Activated naive CD4-positive, alpha-beta T cell treated with Interleukin-2 at 50 U/mL for 16 hours (primary cell): ENCODE measurements around the gene SPESP1.
A peak's percentile ranks its signal among the peaks of the same experiment; 100 is the strongest.
"Not testable (repeated sequence)": the region's sequence is repeated elsewhere in the genome, so short reads cannot be mapped to it uniquely, and the experiment has no call there.

Experiments used
- DNase-seq: peaks from one replicate; pipeline ENCODE4 v3.0.0-alpha.2; 2020

SPESP1 gene

DNA sequence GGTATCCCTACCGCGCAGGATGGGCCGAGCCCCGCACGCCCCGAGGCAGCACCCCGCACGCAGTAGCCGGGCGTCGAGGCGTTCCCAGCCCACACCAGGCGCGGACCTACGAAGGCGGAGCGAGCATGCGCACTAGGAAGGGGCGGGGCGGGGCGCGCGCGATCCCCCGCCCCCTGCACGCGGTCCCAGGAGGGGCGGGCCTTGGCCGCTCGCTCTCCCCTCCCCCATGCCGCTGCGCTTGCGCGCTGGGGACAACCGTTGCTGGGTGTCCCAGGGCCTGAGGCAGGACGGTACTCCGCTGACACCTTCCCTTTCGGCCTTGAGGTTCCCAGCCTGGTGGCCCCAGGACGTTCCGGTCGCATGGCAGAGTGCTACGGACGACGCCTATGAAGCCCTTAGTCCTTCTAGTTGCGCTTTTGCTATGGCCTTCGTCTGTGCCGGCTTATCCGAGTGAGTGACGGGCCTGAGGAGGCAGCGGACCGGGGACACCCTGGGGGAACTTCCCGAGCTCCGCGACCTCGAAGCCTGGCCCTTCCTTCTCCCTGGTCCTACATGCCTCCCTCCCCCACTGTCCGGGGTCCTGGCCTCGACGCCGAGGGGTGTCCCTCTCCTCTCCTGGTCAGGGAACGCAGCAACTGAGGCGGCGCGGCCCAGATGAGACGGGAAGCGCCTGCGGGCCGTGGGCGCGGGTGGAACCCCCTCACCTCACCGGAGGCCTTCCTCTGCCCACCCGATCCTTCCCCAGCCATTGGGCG is at the start of gene SPESP1:
TSS of gene SPESP1 (plus strand) at position 258 of the 755 bp plus-strand sequence. CDS start at position 387, 129 bp downstream.
- peak; percentile 44 for DNase-seq

DNA sequence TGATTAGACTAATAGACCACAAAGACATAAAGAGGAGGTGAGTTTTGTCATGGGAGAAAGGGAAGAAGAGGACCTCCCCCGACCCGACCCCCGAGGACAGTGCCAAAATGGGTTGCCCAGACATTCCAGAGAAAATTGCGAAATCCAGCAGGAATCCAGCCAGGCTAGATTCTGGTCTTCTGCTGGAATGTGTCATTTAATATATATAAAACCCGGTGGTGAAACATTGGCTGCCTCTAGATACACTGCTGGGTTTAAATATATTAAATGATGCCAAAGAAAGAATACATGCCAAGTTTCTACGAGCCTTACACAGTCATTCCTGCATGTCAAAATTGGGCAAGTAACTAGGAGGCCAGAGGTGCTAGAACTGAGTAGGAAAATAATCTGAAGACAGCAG is 45.3 kb upstream of the SPESP1 start:
- DNase-seq = no peak

DNA sequence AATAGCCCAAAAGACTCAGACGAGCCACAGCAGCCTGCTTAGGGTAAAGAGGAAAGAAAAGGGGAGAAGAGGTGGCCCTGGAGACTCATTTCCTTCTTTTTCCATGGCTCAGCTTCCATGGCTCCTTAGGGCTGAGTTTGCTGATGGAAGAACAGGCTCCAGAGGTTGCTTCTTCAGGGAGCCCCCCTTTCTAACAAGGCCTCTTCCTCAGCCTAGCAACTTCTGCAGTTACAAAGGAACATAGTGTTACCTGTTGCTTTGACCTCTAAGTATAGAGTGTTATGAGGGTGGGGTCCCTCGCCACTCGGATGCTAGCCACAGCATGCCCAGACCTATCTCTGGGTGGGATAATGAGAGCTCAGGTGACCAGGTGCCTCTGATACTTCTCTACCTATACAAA is 43.2 kb upstream of the SPESP1 start:
- DNase-seq = no peak

DNA sequence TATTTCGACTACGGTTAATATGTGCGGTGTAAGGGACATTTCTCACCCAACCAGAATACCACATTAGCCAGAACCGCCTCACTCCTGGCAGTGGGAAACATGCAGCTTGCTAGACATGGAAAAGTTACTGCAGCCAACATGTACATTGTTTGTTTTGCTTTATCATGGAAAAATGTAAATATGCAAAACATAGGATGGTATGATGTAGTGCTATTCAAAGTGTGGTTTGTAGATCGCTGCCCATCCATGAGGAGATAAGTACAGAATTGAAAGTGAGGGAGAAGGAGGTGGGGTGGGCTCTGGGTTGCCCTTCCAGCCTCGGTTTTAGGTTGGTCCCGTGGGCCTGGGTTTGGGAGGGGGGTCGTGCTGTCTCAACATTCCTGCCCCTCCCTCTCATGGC is 42.5 kb upstream of the SPESP1 start:
- DNase-seq = no peak

DNA sequence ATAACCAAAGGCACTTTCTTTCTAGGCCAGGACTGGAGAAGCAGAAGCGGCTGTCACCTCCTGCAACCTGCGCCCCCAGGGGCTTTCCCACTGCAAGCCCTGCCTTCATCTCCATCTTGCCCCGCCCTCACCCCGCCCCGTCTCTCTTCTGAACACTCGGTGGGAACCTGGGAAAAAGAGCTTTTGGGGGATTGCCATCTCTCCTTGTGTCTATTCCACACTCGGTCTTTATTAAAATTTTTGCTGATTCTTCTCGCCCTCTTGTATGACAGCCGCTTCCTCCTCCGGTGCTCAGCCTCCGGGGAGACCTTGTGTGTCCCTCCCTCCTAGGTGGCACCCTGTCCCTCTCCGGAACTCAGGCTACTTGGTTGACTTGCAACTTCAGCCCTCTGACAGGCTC is 41.9 kb upstream of the SPESP1 start:
- no peak for DNase-seq

DNA sequence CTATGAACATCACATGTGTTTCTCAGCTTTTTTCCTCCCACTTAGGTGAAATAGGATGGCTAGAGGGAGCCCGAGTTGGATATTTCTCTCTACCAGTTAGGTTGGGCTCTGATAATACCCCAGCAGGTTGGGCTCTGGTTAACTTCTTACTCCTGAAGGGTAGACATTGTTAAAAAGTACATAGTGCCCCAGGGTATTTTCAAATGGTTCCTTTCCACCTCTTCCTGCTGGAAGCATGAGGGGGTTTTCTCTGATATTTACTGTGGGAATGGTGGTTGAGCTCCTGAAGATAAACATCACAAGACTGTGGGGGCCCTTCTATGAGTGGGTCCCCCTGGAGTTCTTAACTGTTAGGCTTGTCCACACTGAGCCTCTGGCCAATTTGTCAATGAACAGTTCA is 36.1 kb upstream of the SPESP1 start:
- DNase-seq = no peak

DNA sequence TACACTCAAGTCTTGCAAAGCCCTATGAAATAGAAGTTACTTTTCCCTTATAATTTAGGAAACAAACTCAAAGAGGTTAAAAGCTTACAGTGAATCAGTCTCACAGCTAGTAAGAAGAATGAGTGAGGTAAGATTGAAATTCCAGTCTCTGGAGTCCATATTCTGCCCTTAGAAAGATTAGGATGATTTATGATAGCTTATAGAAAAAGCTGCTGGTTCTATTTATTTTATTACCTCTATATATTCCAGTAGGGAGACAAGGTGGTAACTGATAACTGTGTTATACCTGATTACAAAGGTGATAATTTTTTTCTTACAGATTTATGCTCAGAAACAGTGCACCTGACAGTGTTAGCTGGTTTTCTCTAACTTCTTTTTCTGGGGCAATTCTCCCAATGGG is 34.1 kb upstream of the SPESP1 start:
- DNase-seq = no peak

DNA sequence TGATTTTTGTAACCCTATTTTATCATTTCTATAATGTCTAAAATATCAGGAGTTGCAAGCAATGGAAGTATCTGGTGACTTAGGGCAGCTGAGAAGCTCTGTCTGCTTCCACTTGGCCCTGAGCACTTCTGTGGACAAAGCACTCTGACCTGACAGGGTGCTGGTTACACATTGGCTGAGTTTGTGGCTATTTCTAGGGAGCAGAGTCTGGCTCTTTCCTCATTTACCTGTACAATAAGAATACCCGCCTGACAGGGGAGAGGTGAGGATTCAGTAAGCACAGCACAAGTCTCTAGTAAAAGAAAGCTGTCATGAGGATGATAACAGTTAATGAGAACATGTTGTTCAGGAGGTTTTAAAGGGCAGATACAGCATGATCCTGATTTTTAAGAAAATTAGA is 33.3 kb upstream of the SPESP1 start:
- DNase-seq = no peak

DNA sequence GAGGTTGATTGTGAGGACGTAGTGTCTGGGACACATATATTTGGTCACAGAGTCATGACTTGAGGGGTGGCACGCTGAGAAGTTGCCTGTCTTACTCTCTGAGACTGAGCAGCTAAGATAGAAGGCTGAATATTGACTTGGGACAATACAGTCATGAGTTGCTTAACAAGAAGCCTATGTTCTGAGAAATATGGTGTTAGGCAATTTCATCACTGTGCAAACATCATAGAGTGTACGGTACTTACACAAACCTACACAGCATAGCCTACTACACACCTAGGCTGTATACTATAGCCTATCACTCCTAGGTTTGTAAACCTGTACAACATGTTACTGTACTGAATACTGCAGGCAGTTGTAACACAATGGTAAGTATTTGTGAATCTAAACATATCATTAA is 30.3 kb upstream of the SPESP1 start:
- DNase-seq = no peak

DNA sequence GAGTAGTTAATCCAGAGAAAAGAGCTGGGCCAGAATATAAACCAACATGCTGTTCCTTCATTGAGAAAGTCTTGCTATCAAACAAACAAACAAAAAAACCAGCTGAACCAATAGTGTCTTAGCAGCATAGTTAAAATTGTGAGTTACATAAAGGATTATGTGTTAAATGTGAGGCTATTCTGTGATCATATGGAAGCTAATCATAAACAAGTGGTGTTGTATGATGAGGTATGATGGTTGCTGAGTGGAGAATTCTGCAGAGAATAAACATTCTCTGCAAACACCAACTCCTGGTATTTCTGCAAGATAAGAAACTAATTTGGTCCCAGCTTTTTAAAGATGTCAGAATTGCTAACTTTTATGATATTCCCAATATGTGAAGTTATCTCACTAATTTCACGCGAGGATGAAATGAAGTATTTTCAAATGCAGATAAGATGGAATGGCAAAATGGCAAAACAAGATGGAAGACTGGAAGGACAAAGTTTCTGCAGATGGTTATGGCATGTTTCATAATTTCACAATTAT is 22.9 kb upstream of the SPESP1 start:
- no peak for DNase-seq

DNA sequence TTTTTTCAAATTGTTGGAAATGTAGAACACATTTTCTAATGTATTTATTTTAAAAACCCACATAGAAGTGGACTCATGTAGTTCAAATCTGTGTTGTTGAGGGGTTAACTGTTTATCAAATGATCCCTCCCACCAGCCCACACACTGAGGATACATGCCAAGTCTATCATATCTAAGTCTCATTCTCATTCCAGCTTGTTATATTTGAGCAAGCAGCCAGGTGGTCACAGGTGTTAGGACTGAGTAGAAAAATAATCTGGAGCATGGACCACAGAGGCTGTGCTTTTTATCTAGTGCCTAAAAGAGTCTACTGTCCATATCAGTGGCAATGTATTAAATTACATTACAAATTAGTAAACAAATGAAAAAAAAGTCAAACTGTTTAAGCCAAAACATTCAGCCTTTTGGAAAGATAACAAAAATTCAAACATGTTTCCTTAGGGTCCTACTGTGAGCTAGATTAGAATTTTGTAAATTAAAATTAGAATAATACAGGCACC is 20.7 kb upstream of the SPESP1 start:
- DNase-seq = no peak

DNA sequence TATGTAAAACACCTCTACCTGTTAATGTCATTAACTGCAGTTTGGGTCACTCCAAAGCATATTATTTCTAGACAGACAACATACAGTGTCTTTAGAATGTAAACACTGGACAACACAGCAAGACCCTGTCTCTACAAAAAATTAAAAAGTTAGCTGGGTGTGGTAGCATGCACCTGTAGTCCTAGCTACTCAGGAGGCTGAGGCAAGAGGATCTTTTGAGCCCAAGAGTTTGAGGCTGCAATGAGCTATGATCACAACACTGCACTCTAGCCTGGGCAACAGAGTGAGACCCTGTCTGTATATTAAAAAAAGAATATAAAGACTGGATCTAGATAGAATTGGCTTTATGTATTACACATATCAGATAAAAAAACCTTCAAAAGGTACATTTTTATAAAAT is 20.0 kb upstream of the SPESP1 start:
- DNase-seq = no peak

DNA sequence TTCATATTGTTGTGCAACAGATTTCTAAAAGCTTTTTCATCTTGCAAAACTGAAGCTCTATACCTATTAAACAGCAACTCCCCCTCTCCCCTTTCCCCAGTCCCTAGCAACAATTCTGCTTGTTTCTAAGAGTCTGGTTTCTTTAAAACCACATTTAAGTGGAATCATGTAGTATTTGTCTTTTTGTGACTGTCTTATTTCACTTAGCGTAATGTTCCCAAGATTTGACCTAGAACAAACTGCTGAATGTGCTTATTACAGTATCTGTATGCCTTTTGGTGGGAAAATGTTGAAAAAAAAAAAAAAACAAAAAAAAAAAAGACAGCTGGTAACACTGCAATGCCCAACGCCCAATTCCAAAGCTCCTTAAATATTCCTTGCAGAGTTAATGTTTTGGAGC is 19.5 kb upstream of the SPESP1 start:
- no peak for DNase-seq

DNA sequence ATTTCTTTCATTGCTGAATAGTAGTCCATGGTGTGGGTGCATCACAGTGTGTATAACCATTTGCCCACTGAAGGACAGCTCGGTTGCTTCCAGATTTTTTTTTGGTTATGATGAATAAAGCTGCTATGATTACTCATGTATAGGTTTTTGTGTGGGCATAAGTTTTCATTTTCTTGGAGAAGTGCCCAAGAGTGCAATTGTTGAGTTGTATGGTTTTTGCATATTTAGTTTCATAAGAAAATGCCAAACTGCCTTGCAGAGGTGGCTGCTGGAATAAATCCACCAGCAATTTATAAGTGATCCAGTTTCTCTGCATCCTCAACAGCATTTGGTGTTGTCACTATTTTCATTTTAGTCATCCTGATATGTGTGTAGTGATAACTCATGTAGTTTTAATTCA is 8.4 kb upstream of the SPESP1 start:
- no peak for DNase-seq

DNA sequence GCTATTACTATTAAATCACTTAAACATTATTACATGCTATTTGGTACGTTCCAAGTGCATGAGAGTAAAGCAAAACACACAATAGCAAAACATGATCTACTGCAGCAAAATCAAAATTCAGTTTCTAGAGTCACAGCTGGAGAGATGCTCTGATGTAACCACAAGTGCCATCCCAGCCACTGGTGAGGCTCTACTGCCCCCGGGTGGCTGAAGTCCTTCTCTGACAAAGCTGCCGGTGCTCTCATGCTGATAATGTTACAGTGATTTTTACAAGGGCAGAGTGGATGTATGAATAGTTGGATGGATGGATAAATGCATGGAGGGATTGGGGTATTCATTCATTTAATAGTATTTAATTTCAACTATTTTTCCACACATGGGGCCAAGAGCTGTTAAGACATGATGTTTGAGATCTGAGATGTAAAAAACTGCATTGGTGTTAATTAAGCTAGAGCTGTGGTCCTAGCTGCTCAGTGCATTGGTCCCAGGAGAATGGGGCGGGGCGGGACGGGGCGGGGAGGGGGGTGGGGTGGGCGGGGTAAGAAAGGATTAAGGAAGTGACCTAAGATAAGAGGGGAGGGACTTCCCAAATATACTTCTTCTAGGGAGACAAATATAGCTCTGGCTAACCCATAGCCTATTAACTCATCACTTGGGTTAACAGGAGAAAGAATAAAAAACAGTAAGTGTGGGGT is 5.3 kb upstream of the SPESP1 start:
- peak; percentile 57 for DNase-seq

DNA sequence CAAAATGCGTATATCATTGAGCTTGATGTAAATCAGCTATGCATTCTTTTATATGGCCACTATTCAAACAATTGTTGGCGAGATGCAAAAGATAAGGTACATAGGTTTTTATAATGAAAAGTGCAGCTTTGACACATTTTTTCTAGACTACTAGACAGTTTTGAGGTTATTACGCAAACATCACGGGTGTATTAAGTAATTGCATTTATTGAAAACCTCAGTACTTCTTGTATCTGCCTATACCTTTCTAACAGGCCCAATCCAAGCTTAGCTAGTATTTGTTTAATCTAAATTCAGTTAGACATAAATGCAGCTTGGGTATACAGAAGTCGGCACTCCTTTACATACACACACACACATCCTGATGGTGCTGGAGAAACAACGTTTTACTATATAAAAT is 2.7 kb downstream of the SPESP1 start:
- DNase-seq = no peak

DNA sequence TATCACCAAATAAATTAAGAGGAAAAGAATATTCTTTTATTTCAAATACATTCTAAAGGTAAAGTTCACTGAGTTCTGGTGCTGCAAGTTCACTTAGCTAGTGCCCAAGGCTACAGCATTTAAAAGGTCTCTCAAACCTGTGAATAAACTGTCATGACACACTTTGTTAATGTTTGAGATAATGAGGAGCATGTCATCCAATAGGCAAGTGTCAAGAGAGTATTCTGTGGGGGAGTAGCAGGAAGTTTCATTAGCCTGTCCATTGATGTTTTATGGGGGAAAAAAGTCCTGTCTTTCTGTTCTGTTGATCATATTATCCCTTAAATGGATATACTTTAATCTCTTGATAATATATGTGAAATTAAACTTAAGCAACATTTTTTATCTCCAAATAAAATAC is 4.0 kb downstream of the SPESP1 start:
- DNase-seq = no peak

DNA sequence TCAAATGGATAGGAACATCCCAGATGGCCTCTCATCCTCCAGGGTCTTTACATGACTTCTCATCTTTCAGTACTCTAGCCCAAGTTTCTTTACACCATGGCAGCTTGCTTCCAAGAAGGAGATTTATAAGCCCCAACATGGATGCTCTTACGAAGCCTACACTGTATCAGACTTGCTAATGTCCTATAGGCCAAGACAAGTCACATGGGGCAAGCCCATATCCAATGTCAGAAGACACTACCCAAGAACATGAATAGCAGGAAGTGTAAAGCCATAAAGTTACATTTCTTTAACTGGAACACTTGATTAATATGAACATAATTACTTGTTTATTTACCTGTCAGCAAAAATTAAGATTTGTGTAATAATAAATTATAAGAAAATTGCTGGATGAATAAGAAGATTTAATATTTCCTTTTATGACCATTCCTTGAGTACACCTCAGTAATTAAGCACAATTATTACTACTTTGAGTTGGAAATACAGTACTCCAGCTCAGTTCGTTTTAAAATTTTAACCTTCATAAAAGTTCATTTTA is 5.1 kb downstream of the SPESP1 start:
- no peak for DNase-seq

DNA sequence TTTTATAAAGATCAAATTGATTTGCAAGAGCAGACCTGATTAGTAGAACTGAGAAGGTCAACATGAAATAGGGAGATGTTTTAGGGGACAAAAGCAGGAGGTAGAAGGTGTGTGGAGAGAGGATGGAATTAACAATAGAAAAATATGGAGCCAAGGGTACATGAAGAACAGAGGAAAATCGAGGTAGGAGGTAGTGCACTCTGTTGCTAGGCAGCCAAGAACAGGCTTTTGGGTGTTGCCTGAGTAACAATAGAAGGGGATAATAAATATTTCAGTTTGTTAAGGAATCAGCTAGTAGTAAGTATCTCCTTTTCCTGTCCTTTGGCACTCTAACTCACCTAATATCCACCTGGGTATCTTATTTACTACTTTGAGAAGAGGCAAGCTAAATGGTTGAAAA is 9.2 kb downstream of the SPESP1 start:
- DNase-seq = no peak

DNA sequence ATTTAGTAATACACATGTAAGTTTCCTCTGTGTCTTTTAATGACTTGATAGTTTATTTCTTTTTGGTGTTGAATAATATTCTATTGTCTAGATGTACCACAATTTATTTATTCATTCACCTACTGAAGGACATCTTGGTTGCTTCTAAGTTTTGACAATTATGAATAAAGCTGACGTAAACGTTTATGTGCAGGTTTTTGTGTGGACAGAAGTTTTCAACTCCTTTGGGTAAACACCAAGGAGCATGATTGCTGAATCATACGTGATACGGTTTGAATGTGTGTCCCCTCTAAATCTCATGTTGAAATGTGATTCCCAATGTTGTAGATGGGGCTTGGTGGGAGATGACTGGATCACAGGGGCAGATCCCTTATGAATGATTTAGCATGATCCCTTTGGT is 21.5 kb downstream of the SPESP1 start:
- DNase-seq = no peak

DNA sequence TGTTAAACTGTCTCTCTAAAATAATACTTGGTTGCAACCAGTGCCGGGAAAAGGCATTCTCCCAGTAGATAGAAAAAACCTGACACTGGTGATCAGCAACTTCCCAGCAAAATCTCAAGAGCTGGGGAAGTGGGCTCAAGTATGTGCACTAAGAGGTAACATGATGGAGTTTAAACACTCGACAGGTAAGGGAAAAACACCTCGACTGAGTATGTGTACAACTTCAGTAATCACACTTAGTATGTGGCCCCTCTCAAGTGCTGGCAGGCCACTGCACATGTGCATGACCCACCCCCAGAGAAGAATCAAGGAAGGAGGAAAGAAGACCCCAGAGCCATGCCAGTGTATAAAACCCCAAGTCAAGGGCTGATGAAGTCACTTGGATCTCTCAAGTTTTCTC is 27.4 kb downstream of the SPESP1 start:
- no peak for DNase-seq

DNA sequence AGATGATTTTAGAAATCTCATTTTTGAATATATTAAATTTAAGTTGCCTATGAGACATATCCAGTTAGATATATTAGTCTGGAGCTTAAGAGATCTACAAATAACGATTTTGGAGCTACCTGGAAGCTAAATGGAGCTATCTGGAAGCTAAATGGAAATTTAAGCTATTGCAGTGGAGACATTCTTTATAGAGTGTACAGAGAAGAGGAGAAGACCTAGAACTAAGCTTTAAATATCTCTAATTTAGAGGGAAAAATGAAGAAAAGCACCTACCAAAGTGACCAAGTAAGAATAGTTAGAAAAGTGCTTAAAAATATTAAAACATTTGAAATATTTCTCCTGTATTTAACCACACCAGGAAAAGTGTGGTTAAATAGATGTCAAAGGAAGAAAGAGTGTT is 28.3 kb downstream of the SPESP1 start:
- DNase-seq = no peak

DNA sequence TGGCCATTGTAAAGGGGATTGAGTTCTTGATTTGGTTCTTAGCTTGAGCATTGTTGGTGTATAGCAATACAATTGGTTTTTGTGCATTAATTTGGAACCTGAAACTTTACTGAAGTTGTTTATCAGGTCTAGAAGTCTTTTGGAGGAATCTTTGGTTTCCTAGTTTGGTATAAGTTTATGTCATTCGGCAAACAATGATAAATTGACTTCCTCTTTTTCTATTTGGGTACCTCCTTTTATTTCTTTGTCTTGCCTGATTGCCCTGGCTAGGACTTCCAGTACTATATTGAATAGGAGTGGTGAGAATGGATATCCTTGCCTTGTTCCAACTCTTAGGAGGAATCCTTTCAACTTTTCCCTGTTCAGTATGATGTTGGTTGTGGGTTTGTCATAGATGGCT is 32.1 kb downstream of the SPESP1 start:
- no peak for DNase-seq

DNA sequence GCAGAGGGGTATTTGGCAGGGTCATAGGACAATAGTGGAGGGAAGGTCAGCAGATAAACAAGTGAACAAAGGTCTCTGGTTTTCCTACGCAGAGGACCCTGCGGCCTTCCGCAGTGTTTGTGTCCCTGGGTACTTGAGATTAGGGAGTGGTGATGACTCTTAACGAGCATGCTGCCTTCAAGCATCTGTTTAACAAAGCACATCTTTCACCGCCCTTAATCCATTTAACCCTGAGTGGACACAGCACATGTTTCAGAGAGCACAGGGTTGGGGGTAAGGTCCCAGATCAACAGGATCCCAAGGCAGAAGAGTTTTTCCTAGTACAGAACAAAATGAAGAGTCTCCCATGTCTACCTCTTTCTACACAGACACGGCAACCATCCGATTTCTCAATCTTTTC is 33.4 kb downstream of the SPESP1 start:
- not testable (repeated sequence) for DNase-seq
